ENCODE measurements around the gene GREB1. TPM values are rescaled to one million over a fixed set of nuclear protein-coding genes. Genes with fewer than 3 reads are reported as not detected.

Gene GREB1
- polyA plus RNA-seq, 5 donors, result 10.0 to 18.5 (median 13.2) TPM

DNA sequence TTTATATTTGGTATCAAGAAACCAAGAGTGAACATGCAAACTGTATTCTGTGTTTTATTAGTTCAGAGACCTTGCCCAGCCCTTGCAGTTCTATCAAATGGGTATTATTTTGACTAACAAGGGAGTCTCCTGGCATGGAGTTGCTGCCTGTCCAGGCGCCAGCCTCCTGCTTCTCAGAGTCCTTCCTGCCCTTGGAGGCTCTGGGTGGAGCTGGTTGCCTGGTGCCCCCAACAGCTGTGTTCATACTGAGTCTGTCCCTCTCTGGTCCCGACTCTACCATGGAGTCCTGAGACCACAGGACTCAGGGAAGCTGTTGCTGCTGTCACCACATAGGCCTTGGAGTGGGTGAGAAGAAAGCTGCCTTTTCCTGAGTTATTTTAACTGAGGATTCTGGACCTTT, 26.3 kb upstream of the GREB1 start:
- no peak for DNase-seq

DNA sequence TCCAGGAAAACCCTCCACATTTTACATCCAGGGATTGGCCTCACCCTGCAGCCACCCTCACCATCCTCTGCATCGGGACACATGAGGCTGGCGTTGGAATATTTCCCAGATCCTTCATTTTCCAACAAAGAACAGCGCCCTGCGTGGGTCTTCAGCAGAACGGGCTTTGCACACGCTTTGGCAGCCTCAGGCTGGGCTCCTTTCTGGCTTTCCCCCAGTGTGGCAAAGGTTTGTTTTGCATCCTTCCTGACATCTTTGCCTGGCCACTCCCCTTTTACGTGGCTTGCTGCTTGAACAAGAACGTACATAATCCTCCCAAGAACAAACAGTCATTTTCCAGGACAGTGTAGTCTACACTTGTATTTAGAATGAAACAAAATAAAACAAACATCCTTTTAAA, 25.6 kb upstream of the GREB1 start:
- no peak for DNase-seq

DNA sequence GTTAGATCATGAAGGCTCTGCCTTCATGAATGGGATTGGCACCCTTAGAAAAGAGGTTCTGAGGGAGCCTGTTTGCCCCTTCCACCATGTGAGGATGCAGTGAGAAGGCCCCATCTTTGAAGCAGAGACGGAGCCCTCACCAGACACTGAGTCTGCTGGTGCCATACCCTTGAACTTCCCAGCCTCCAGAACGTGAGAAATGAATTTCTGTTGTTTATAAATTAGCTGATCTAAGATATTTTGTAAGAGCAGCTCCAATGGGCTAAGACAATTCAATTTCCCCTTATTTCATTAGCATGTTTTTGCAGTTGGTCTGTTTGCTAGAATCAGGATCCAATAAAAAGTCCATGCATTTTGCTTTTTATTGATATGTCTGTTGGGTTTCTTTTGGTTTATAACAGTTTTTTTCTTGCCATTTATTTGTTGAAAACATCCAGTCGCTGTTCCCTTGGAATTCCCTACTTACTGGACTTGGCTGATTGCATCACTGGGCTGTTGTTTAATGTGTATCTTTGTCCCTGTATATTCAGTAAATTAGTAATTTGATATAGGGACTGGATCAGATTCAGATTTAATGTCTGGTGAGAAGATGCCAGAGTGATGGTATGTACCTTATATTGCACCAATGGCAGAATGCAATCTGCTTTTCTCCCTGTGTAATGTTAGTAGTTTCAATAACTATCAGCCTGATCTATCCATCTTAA, 24.0 kb upstream of the GREB1 start:
- DNase-seq, result no peak

DNA sequence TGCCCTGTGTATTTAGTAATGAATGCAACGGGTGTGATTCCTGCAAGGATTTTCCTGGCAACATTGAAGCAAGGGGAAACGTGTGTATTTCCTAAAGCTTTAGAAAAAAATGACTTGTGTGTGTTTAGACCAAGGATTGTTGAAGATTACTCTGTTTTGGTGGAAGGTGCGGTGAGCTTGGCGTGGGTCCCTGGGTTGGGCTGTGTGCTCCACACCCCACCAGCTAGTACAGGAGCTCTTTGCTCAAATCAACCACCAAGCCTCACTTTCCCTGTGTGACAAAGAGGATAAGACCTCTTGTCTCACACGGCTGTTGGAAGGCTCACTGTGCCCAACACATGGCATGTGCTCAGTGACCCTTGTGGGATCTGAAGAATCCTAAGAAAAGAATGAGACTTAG, 21.4 kb upstream of the GREB1 start:
- DNase-seq, result no peak

DNA sequence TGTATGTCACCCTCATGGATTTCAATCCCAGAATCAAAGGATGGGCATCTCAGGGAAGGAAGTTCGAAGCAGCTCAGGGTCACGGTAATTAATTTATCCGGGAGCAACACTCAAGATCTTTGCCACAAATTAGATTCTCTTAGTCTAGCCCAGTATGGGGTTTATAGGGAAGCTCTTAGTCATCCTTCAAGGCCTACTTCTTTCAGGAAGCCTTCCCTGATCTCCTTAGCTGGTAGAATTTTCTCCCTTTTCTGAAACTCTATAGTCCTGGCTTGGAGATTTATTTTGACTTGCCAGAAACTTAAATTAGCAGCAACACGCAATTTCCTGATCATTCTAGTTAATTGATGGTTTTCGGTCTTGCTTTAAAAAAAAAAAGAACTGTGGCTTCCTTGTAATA, 20.5 kb upstream of the GREB1 start:
- no peak for DNase-seq

DNA sequence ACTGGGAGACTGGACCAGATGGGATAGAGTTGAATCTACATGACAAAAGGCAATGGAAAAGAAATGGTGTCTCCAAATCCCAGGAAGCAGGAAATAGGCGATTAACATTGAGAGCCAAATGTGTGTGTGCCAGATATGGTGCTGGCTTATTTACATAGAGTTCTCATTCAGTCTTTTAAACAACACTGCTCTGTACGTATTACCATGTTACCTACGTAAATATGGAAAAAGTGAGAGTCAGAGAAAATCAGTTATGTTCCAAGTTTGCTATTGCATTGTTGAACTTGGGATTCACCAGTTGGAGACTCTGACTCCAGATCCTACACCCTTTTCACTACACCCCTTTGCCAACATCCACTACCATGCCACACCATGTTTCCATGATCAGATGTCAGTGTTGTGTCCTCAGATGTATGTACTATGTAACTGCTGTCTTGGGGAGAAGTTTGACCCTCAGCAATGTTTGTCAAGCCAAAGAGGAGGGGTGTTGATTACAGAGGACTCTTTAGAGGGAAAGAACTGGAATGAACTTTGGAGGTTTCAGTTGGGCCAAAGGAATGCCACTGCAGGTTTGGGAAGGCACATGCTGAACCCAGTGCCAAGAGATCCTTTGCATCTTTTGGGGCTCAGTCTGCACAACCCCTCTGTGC, 19.6 kb upstream of the GREB1 start:
- no peak for DNase-seq

DNA sequence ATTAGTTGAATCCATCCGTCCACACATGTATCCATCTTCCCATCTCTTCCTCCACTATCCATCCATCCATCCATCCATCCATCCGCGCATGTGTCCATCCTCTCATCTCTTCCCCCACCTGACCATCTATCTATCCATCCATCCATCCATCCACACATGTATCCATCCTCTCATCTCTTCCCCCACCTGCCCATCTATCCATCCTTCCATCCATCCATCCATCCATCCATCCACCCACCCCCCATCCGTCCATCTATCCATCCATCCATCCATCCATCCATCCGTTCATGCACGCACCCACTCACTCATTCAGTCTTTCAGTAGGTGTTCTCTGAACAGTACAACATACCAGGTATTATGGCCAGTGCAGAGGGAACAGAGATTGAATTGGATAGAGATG, 18.9 kb upstream of the GREB1 start:
- DNase-seq, result no peak

DNA sequence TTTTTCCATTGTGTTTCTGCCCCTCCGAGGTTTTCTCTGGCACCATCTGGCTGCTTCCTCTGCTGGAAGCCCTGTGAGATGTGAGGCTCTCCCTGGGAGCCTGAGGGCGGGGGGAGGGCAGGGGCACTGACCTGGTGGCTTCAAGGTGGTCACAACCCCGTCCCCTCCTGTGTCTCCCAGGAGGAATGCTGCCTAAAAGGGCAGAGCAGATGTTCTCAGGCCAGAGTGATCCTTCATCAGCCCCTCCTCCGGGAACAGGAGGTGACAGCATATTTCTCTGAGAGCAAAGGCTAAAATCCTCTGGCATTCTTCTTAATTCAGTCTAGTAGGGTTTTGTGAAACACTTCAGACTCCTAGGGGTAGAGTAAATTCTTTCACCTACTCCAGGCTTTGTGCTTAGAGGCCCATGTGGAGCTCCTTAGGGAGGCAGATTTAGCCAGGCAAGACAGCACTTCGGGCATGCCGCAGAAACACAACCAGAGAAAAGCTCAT, 18.3 kb upstream of the GREB1 start:
- DNase-seq, result no peak

DNA sequence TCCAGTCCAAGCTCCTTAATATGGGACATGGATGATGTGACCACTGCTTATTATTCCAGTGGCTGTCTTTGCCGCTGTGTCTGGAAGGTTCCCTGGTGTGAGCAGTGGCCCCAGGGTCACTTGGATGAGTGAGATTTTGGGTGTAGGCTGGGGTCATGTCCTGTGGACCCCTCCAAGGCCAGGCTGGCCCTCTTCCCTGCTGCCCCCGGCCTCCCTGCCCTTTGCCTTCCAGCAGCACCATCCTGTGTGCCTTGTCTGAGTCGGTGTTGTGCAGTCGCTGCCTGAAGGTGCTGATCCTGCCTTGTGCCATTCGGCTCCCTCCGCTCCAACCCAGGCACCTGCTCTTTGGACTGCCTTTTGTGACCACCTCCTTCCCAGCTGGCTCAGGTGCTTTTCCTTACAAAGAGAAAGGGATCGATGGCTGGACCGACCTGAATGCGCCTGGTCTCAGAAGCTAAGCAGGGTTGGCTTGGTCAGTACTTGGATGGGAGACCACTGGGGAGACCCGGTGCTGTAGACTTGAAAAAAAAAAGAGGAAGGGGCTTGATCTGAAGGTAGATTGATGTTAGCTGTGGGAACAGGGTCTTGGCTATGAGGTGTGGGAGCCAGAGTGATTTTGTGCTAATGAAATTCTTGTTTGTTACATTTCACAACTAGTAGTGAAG, 16.7 kb upstream of the GREB1 start:
- no peak for DNase-seq

DNA sequence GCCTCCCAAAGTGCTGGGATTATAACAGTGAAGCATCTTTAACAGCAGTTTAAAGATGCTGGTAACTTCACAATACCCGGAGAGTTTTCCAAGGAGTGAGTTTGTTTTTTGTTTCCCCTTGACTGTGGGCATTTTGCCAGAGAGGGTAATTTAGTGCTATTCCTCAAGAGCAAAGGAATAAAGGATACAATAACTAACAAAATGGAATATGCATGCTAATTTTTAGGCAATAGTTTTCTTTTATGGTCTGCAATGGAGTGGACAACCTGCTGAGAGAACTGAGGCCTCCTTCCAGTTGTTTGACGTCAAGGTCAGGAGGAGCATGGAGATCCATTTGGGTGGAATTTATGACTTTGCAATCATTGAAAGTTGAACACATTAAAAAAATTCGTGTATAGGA, 15.9 kb upstream of the GREB1 start:
- DNase-seq, result no peak

DNA sequence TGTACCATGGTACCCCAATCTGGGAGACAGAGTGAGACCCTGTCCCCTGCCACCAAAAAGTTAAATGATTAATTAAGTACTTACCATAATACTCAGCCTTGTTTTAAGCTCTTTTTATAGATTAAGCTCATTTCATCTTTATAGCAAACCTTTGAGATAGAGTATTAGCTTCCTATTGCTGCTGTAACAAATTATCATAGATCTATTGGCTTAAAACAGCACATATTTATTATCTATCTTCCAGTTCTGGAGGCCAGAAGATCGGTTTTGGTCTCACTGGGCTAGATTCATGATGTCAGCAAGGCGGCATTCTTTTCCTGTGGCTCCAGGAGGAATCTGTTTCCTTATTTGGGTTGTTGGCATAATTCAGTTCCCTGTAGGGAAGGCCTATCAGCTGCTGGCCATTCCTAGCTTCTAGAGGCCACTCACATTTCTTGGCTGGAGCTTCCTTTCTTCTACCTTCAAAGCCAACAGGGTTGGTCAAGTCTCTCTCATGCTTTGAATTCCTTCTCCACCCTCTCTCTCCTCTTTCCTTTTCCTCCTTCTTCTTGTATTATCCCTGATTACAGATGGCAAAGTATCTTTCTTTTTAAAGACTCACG, 13.7 kb upstream of the GREB1 start:
- no peak for DNase-seq

DNA sequence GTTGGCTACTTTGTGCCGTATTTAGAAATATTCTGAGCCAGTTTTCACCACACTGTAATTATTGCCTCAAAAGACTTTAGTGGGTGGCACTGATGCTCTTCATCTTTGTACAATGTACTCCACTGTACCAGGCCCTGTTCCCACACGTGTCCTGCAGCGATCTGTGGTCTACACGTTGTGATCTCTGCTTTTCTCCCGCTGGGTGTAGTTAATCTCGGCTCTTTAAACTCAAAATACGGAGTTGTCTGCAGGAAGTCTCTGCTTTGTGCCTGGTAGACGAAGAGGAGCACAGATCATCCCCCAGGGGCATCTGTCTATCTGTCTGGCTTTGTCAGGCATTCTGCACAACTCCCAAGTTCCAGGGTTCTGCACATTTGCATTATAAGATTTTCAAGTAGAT, 12.1 kb upstream of the GREB1 start:
- no peak for DNase-seq

DNA sequence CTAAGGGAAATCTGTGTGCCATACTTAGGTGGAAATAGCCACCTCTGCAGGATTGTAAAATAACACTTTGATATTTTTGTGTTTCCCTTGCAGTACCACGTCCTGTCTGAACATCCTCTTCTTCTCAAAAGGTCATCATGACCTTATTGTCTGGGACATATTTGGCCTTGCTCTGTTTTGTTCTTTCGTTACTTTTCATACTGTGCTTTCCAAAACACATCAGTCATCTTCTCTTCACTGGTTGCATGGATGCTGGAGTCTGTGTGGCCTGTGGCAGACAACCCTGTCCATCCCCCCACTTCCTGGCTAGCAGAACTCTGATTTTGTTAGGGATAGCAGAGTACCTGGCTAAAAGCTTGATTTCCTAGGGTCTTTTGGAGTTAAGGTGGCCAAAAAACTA, 9.4 kb upstream of the GREB1 start:
- DNase-seq, result no peak

DNA sequence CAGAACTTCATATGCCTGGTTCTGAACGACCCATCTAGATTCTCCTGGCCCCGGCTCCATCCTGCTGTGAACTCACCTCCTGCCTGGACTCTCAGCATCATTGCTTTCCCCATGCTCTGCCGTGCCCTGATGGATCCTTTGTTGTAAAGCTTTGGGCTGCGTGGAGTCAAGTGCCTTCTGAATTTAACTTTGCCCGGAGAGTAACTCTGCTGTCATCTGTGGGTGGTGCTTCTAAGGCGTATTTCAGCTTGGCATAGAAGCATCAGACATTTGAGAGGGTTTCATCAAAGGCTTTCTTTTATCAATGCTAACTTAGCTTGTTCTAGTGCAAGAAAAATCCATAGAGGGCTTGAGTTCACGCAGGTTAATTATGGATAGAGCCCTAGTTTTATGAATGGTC, 8.1 kb upstream of the GREB1 start:
- DNase-seq, result no peak

DNA sequence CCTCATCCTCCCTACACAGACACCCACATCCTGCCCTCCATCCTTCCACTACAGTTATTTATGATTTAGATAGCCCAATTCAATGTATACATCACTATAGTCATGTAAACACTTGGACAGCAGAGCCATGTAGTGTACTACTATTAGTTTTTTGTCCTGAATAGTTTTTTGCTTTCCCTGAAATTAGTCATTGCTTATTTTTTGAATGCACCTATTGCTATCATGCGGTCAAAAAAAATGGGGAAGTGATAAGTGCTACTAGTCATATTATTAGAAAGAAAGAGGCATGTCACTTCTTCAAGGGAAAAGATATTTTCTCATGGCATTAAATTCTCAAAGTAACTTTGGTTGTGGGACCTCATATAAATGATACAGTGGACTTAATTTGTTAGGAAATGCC, 6.8 kb upstream of the GREB1 start:
- no peak for DNase-seq

DNA sequence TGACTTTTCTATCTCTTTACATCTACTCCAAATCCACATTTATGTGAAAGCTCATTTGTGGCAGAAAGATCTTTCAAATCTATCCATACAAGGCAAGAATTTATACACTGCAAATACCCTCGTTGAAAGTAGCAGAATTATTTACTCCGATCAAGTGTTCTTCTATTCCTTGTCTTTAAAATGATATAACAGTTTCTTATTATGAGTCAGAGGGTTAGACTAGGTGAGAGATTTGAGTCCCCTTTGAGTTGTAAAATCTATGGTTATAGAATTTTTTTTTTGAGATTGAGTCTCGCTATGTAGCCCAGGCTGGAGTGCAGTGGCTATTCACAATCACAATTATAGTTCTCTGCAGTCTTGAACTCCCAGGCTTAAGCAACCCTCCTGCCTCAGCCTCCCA, 5.6 kb upstream of the GREB1 start:
- DNase-seq, result no peak

DNA sequence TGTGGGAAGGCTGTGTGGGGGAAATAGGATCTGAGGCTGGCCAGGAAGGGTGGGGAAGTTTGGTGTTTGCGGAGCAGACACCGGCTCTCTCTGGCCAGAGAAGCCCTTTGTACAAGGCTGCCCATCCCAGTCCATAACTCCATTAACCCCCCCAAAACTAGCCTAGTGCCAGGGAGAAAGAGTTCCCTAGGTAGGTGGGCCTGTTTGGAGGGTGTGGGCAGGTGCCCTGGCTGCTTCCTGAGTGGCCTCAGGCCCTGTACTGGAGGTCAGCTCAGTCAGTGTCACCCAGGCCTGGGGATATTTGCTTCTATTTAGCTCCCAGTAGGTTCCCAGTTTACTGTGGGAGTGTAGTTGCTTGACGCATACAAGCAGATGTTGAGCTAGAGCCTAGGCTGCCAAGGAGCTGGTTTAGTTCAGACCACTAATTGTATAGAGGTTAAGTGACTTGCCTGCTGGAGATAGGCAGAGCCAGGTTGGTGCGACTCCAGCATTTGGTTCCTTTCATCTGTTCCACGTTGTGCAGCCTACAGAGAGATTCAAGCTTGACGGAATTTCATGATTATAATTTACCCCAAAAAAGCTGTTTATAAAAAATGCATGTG, 2.9 kb upstream of the GREB1 start:
- no peak for DNase-seq

DNA sequence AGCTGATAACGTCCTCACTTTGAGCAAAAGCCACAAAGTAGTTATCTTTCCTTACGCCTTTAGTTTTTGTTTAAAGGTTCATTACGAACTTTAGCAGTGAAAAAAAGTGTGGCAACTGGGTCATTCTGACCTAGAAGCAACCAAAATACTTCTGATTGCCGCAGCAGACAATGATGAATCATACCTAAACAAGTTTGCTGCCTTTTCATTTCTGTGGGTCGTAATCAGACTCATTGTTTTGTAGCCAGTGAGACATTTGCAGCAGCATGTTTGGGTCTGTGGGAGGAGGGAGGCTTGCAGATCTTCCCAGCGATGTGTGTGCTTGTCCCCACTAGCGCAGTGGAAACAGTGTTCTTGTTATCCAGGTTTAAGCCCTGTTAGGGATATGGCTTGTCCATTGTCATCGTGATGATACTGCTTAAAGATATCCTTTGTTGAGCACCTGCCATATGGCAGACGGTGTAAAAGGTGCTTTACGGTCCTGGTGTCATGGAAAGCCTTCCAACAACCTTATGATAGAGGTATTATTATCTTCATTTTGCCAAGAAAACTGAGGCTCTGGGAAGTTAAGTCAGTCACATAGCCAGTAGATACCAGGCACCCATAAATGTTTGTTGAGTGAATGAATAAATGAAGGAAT, 1.3 kb upstream of the GREB1 start:
- DNase-seq, result no peak

DNA sequence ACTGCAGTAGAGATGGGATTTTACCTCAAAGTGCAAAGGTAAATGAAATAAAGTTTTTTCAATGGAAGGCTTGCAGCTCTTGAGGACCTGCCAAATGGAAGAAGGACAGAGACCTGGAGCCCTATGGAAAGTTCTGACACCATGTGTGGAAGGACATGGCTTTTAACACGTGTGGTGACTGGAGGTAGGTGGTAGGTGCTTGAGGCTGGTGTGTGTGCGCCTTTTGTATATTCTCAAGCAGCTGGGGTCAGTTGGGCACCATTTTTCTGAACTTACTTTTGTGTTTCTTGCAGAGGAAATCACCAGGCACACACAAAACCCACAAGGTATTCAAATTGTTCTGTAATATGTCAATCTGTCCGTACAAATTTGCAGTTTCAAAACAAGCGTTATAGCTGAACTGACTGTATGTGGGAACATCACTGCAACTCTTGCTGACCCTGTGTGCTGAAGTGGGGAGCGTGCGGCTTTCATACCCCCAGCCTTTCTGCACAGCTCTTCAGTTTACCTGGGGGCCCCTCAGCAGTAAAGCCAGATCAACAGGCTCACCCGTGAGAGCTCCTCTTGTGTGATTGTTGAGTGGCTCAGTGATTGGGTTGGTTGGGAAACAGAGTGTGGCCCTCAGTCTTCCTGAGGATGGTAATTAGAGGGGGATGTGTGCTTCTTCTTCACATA, 363 bp downstream of the GREB1 start:
- no peak for DNase-seq

DNA sequence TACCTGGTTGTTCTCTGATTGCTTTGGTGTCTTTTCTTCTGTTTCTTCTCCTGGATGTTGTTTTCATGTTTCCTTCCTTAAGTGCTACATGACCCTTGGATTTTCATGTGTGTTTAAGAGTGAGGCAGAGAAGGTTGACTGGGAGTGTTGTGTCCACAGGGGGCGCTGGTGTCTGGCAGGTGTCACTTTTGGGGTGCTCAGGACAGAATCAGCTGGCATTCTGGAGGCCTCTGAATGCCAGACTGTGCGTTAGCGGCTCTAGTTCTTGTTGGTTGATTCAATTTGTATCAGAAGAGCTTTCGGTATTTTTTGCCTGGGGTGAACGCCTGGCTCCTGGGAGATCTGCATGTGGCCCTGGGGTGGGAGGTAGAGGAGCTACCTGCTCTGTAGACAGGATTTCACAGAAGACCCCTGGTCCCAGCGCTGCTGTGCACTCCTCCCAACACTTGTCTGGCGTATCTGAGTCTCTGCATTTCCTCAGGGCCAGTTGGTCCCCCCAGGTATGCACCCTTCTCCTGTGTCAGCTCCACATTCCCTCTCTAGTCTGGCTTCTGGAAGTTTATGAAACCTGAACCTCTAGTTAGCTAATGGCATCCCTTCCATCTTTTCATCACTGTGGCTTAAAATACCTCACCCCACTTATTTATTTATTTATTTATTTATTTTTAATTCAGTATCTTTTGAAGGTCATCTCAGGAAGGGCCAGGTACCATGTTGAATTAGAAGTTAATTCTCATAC, 1.1 kb downstream of the GREB1 start:
- no peak for DNase-seq
